HL-60 (cell line): ENCODE data around the gene SALL1.

Source experiments
- GABPA ChIP-seq: IDR thresholded peaks from 2 replicates; pipeline ENCODE4 v1.6.1; 2012; ENCODE audit warnings: low read depth
- TF ChIP-seq, protein P1 (sequence below): IDR thresholded peaks from one replicate; pipeline ENCODE4 v1.5.1; 2011; ENCODE audit warnings: low read length, control low read depth, inconsistent platforms; ENCODE audit not compliant: insufficient read depth
- TF ChIP-seq, protein P2 (sequence below): IDR thresholded peaks from 2 replicates; pipeline ENCODE4 v1.6.1; 2012; ENCODE audit warnings: low read depth; ENCODE audit not compliant: insufficient replicate concordance

DNA sequence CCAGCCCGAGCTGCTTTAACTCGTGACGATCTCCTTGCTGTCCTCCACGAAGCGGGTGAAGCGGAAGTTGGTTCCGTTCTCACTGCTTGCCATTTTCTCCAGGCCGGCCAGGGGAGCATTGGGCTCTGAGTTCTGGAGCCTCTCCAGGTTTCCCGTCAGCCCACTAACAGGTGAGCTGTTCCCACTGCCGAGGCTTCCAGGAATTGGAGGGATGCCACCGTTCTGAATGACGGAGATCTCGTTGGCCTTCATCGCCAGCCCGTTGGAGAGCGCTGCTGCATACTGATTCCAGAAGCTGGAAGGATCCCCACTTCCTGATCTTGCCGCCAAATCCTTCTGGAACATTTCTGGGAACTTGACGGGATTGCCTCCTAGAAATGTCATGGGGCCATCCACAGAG, 14.0 kb downstream of the SALL1 start:
- TF ChIP-seq, protein P1, sequence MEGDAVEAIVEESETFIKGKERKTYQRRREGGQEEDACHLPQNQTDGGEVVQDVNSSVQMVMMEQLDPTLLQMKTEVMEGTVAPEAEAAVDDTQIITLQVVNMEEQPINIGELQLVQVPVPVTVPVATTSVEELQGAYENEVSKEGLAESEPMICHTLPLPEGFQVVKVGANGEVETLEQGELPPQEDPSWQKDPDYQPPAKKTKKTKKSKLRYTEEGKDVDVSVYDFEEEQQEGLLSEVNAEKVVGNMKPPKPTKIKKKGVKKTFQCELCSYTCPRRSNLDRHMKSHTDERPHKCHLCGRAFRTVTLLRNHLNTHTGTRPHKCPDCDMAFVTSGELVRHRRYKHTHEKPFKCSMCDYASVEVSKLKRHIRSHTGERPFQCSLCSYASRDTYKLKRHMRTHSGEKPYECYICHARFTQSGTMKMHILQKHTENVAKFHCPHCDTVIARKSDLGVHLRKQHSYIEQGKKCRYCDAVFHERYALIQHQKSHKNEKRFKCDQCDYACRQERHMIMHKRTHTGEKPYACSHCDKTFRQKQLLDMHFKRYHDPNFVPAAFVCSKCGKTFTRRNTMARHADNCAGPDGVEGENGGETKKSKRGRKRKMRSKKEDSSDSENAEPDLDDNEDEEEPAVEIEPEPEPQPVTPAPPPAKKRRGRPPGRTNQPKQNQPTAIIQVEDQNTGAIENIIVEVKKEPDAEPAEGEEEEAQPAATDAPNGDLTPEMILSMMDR, result no peak
- TF ChIP-seq, protein P2, sequence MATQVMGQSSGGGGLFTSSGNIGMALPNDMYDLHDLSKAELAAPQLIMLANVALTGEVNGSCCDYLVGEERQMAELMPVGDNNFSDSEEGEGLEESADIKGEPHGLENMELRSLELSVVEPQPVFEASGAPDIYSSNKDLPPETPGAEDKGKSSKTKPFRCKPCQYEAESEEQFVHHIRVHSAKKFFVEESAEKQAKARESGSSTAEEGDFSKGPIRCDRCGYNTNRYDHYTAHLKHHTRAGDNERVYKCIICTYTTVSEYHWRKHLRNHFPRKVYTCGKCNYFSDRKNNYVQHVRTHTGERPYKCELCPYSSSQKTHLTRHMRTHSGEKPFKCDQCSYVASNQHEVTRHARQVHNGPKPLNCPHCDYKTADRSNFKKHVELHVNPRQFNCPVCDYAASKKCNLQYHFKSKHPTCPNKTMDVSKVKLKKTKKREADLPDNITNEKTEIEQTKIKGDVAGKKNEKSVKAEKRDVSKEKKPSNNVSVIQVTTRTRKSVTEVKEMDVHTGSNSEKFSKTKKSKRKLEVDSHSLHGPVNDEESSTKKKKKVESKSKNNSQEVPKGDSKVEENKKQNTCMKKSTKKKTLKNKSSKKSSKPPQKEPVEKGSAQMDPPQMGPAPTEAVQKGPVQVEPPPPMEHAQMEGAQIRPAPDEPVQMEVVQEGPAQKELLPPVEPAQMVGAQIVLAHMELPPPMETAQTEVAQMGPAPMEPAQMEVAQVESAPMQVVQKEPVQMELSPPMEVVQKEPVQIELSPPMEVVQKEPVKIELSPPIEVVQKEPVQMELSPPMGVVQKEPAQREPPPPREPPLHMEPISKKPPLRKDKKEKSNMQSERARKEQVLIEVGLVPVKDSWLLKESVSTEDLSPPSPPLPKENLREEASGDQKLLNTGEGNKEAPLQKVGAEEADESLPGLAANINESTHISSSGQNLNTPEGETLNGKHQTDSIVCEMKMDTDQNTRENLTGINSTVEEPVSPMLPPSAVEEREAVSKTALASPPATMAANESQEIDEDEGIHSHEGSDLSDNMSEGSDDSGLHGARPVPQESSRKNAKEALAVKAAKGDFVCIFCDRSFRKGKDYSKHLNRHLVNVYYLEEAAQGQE, result no peak
- no peak for TF ChIP-seq GABPA
